H9 (cell line): ENCODE data around the gene FKTN. TPM values are rescaled to one million over a fixed set of nuclear protein-coding genes. Genes with fewer than 3 reads are reported as not detected.

ENCODE experiments used
- DNase-seq: peaks from one replicate; pipeline ENCODE4 v3.0.0-alpha.2; 2017
- H2AFZ ChIP-seq: one replicate; pipeline ENCODE4 v1.6.1; 2013; ENCODE audit warnings: mild to moderate bottlenecking, low read length, control low read depth, moderate library complexity
- H2AK5ac ChIP-seq: 2 replicates; pipeline ENCODE4 v1.6.1; 2013; ENCODE audit warnings: low read length, control low read depth, mixed read lengths; ENCODE audit not compliant: insufficient read length
- H2BK120ac ChIP-seq: one replicate; pipeline ENCODE4 v1.6.1; 2013; ENCODE audit warnings: low read depth, mild to moderate bottlenecking, low read length, control low read depth, inconsistent platforms; ENCODE audit not compliant: poor library complexity, severe bottlenecking
- H2BK12ac ChIP-seq: 2 replicates; pipeline ENCODE4 v1.6.1; 2013; ENCODE audit warnings: low read length, control low read depth, mixed read lengths, low read depth; ENCODE audit not compliant: insufficient read length
- H2BK15ac ChIP-seq: 2 replicates; pipeline ENCODE4 v1.6.1; 2013; ENCODE audit warnings: low read depth, low read length, control low read depth
- H2BK20ac ChIP-seq: one replicate; pipeline ENCODE4 v1.6.1; 2013; ENCODE audit warnings: low read depth, mild to moderate bottlenecking, low read length, control low read depth, inconsistent platforms; ENCODE audit not compliant: poor library complexity, severe bottlenecking
- H2BK5ac ChIP-seq: 2 replicates; pipeline ENCODE4 v1.6.1; 2013; ENCODE audit warnings: low read length, control low read depth, mixed read lengths; ENCODE audit not compliant: insufficient read length
- H3K14ac ChIP-seq: 2 replicates; pipeline ENCODE4 v1.6.1; 2013; ENCODE audit warnings: low read length, control low read depth; ENCODE audit not compliant: insufficient read depth
- H3K18ac ChIP-seq: 2 replicates; pipeline ENCODE4 v1.6.1; 2013; ENCODE audit warnings: low read depth, mild to moderate bottlenecking, mixed read lengths, low read length, control low read depth; ENCODE audit not compliant: insufficient read length
- H3K23ac ChIP-seq: 2 replicates; pipeline ENCODE4 v1.6.1; 2013; ENCODE audit warnings: low read length, control low read depth, mixed read lengths, low read depth; ENCODE audit not compliant: insufficient read length
- H3K23me2 ChIP-seq: 2 replicates; pipeline ENCODE4 v1.6.1; 2013; ENCODE audit warnings: low read depth, mild to moderate bottlenecking, mixed read lengths, low read length, control low read depth; ENCODE audit not compliant: insufficient read length, poor library complexity, severe bottlenecking
- H3K27ac ChIP-seq: 2 replicates; pipeline ENCODE4 v1.5.1; 2013; ENCODE audit warnings: low read length, control low read depth, mixed read lengths, low read depth; ENCODE audit not compliant: insufficient read length
- H3K27me3 ChIP-seq: 2 replicates; pipeline ENCODE4 v1.6.1; 2013; ENCODE audit warnings: low read length, control low read depth, inconsistent platforms; ENCODE audit not compliant: insufficient read depth
- H3K4ac ChIP-seq: 2 replicates; pipeline ENCODE4 v1.6.1; 2013; ENCODE audit warnings: low read depth, mild to moderate bottlenecking, control low read depth, inconsistent platforms, low read length, moderate library complexity
- H3K4me1 ChIP-seq: 2 replicates; pipeline ENCODE4 v1.6.1; 2013; ENCODE audit warnings: low read length, control low read depth, inconsistent platforms; ENCODE audit not compliant: insufficient read depth
- H3K4me2 ChIP-seq: 2 replicates; pipeline ENCODE4 v1.6.1; 2013; ENCODE audit warnings: low read length, control low read depth, mixed read lengths; ENCODE audit not compliant: insufficient read length, insufficient read depth
- H3K56ac ChIP-seq: 2 replicates; pipeline ENCODE4 v1.6.1; 2013; ENCODE audit warnings: low read depth, mild to moderate bottlenecking, mixed read lengths, low read length, control low read depth; ENCODE audit not compliant: insufficient read length
- H3K79me1 ChIP-seq: 2 replicates; pipeline ENCODE4 v1.6.1; 2013; ENCODE audit warnings: low read depth, mild to moderate bottlenecking, moderate library complexity, low read length, control low read depth, inconsistent platforms; ENCODE audit not compliant: insufficient read depth, poor library complexity, severe bottlenecking
- H3K79me2 ChIP-seq: 2 replicates; pipeline ENCODE4 v1.6.1; 2013; ENCODE audit warnings: low read length, control low read depth, inconsistent platforms; ENCODE audit not compliant: insufficient read depth
- H3K9ac ChIP-seq: 2 replicates; pipeline ENCODE4 v1.6.1; 2013; ENCODE audit warnings: low read length, control low read depth, mixed read lengths; ENCODE audit not compliant: insufficient read length; ENCODE audit errors: extremely low read depth
- H3K9me3 ChIP-seq: one replicate; pipeline ENCODE4 v1.6.1; 2013; ENCODE audit warnings: low read depth, low read length, inconsistent platforms; ENCODE audit not compliant: control insufficient read depth
- H3T11ph ChIP-seq: one replicate; pipeline ENCODE4 v1.6.1; 2013; ENCODE audit warnings: mild to moderate bottlenecking, low read length, control low read depth, inconsistent platforms
- H4K20me1 ChIP-seq: one replicate; pipeline ENCODE4 v1.6.1; 2013; ENCODE audit not compliant: control insufficient read depth, insufficient read length, insufficient read depth
- H4K5ac ChIP-seq: 2 replicates; pipeline ENCODE4 v1.6.1; 2013; ENCODE audit warnings: low read depth, mild to moderate bottlenecking, mixed read lengths, low read length, control low read depth; ENCODE audit not compliant: insufficient read length
- H4K8ac ChIP-seq: replicated peaks from 2 replicates; pipeline ENCODE4 v1.6.1; 2013; ENCODE audit warnings: low read length, control low read depth, mixed read lengths, low read depth; ENCODE audit not compliant: insufficient read length
- H4K91ac ChIP-seq: 2 replicates; pipeline ENCODE4 v1.6.1; 2013; ENCODE audit warnings: low read depth, mild to moderate bottlenecking, moderate library complexity, mixed read lengths, low read length, control low read depth; ENCODE audit not compliant: insufficient read length
- H3K27ac Mint-ChIP-seq, 3 experiments: 2 replicates in 2 of 3; 3 replicates in 1 of 3; pipeline ENCODE4 v1.8.0; 2020 to 2021; ENCODE audit warnings: mixed read lengths in 3 of 3, mild to moderate bottlenecking in 1 of 3, moderate library complexity in 1 of 3
- H3K27me3 Mint-ChIP-seq: 2 replicates; pipeline ENCODE4 v1.8.0; 2021; ENCODE audit warnings: low read depth, mild to moderate bottlenecking, moderate library complexity, mixed read lengths
- H3K36me3 Mint-ChIP-seq, 3 experiments: 2 replicates in 2 of 3; 3 replicates in 1 of 3; pipeline ENCODE4 v1.8.0; 2020 to 2021; ENCODE audit warnings: low read depth in 3 of 3, mixed read lengths in 3 of 3; ENCODE audit not compliant: insufficient read depth in 1 of 3
- H3K4me1 Mint-ChIP-seq, 2 experiments: 2 replicates each; pipeline ENCODE4 v1.8.0; 2020; ENCODE audit warnings: mixed read lengths in 2 of 2
- H3K4me3 Mint-ChIP-seq, 2 experiments: 2 replicates in 1 of 2; 3 replicates in 1 of 2; pipeline ENCODE4 v1.8.0; 2020 to 2021; ENCODE audit warnings: mild to moderate bottlenecking in 2 of 2, mixed read lengths in 2 of 2, moderate library complexity in 1 of 2
- H3K9me3 Mint-ChIP-seq, 2 experiments: 2 replicates in 1 of 2; 3 replicates in 1 of 2; pipeline ENCODE4 v1.8.0; 2020; ENCODE audit warnings: mild to moderate bottlenecking in 2 of 2, mixed read lengths in 2 of 2, moderate library complexity in 1 of 2
- WGBS: extraction: QIAGEN DNeasy Blood & Tissue Kit; methylation state at CpG from one replicate; pipeline ENCODE4 v1.1.7; 2013; ENCODE audit warnings: missing lambda C conversion rate, low lambda C conversion rate, mixed read lengths; ENCODE audit not compliant: insufficient read length; ENCODE audit errors: extremely low coverage; 5-methylcytosine and 5-hydroxymethylcytosine counted together
- total RNA-seq: library from RNA; stranded (reverse); gene quantifications from 2 replicates; pipeline ENCODE4 v1.2.1, GENCODE V29; 2021
- TF ChIP-seq, protein P1 (sequence below): fragments of 200-600 bp; sonication (generic); conservative IDR thresholded peaks from 3 replicates; pipeline ENCODE4 v1.8.0; 2021; ENCODE audit warnings: antibody characterized with exemption, mild to moderate bottlenecking

The FKTN gene
- total RNA-seq, 1 experiment from 2014 or later, result 14.3 TPM

GRCh38 chr9:105672711-105673234 lies 114.8 kb downstream of the FKTN start:
- Mint-ChIP-seq H3K4me3 (no peak overlapping the region), H3K4me1 (peaks cover 20 to 46% of the 10 kb centered on the region in 2 experiments), H3K27me3 (no peaks in the 10 kb centered on the region; the same call in 1 of the 2 replicates), H3K9me3 (no peaks in the 10 kb centered on the region), H3K27ac (no peak overlapping the region), H3K36me3 (no peaks in the 10 kb centered on the region)
- Histone ChIP-seq H3K27ac (no peak overlapping the region), H3K79me2 (no peaks in the 10 kb centered on the region), H3K14ac (no peak overlapping the region), H4K20me1 (no peaks in the 10 kb centered on the region), H2BK5ac (no peak overlapping the region), H3K18ac (no peak overlapping the region), H2BK12ac (no peak overlapping the region), H2BK20ac (no peak overlapping the region), H3T11ph (no peak overlapping the region), H4K5ac (no peak overlapping the region), H3K4me2 (no peak overlapping the region), H3K23me2 (no peaks in the 10 kb centered on the region), H2BK15ac (no peak overlapping the region), H3K27me3 (no peaks in the 10 kb centered on the region), H2AFZ (no peak overlapping the region), H2AK5ac (no peak overlapping the region), H4K8ac (no peak overlapping the region), H3K79me1 (no peaks in the 10 kb centered on the region), H4K91ac (no peak overlapping the region), H3K23ac (no peak overlapping the region), H3K56ac (no peak overlapping the region), H3K9ac (no peak overlapping the region), H3K9me3 (no peaks in the 10 kb centered on the region), H2BK120ac (no peak overlapping the region), H3K4ac (no peak overlapping the region), H3K4me1 (no peaks in the 10 kb centered on the region)
- no CpG with 5 or more reads among the region's 3 CpGs for WGBS
- no peak for DNase-seq
- TF ChIP-seq, protein P1, sequence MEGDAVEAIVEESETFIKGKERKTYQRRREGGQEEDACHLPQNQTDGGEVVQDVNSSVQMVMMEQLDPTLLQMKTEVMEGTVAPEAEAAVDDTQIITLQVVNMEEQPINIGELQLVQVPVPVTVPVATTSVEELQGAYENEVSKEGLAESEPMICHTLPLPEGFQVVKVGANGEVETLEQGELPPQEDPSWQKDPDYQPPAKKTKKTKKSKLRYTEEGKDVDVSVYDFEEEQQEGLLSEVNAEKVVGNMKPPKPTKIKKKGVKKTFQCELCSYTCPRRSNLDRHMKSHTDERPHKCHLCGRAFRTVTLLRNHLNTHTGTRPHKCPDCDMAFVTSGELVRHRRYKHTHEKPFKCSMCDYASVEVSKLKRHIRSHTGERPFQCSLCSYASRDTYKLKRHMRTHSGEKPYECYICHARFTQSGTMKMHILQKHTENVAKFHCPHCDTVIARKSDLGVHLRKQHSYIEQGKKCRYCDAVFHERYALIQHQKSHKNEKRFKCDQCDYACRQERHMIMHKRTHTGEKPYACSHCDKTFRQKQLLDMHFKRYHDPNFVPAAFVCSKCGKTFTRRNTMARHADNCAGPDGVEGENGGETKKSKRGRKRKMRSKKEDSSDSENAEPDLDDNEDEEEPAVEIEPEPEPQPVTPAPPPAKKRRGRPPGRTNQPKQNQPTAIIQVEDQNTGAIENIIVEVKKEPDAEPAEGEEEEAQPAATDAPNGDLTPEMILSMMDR, result no peak
